HG03280 (cell line): ENCODE results near the gene CXCL11.
"Not testable (repeated sequence)": the region's sequence is repeated elsewhere in the genome, so short reads cannot be mapped to it uniquely, and the experiment has no call there.

Experiments used
- ATAC-seq: cut with Tn5 transposase; IDR thresholded peaks from one replicate; pipeline ENCODE4 v1.9.1; 2021; ENCODE audit warnings: mild to moderate bottlenecking, moderate library complexity; ENCODE audit not compliant: unreplicated experiment

CXCL11 gene

DNA sequence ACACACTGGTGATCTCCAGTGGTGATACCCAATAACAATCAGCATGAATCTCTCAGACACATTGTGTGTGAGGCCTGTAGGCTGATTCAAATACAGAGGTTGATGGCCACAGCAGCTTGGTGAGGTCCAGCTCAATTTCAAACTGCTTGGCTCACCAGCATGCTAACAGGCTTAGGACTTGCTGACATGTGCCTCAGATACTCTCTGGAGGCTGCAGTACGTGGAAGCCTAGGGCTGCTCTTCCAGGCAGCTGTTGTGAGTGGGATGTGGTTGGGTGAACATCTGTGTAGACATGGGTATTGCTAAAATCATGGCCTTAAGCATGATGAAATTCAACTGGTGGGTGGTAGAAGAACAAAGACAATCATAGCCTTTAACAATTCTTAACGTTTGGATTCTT is 32.8 kb downstream of the CXCL11 start:
- no peak for ATAC-seq

DNA sequence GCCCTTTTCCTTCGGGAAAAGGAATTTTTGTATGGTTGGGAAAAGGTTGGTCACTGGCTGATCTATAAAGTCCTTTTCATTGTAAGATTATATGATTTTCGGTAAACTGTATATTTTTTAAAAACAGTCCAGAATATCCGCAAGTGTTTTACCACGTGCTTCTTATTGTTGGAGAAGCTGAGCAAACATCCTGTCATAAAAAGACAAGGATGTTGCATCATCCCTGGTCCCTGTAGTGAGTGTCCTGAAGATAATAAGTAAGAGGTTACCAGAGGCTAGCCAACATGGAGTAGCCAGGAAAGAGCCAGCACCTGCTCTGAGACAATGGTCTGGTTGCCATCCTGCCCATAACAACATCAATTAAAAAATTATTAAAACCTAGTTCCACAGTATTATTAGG is 33.7 kb downstream of the CXCL11 start:
- no peak for ATAC-seq

DNA sequence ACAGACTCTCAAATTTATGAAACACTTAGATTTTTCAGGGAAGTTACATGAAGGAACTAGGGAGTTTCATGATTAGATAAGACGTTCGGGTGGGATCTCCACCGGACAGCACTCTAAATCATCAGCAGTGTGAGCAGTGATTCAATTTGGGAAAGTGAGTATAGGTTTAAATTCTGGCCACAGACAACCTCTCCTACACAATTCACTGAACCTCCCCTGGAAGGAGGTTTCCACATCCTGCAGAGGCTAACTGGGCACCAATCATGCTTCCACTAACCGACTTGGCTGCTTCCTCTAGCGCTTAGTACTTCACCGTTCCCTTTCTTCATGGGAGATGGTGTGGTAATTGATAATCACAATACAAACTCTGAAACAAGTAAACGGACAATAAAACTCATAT is 34.2 kb downstream of the CXCL11 start:
- ATAC-seq, result no peak

DNA sequence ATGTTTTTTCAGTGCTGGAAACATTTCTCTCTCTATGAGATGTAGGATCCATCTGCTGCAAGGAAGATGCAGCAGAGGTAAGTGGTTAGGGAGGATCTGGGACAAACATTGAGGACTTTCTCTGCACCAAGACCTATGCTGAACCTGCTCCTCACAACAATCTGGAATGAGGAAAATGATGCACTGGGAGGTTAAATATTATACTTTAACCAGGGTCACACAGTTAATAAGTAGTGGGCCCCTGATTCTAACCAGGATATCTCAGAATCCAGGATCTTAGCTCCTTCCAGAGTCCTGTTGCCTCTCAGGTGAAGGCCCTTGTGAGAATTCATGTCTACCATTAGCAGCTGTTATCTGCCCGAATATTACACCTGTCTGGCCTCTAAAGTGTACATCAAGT is 35.6 kb downstream of the CXCL11 start:
- ATAC-seq, result no peak

DNA sequence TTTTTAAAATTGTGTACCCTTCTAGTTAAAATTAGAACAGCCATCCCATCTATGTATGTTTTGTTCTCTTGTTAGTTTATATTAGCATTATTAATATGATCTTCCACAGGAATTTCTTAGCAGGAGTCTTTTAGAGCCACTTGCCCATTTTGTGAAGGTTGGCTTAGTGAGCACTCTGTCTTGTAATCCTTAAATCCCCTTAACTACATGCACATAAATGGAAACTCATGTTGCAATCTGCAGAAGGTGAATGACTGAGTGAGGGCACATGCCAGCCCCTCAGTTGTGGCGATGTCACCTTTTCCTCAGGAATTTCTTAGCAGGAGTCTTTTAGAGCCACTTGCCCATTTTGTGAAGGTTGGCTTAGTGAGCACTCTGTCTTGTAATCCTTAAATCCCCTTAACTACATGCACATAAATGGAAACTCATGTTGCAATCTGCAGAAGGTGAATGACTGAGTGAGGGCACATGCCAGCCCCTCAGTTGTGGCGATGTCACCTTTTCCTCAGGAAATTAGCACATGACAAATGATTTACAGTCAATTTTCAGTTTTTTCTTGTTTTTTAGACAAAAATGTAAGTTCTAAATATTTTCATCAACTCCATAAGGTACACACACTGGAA is 37.2 kb downstream of the CXCL11 start:
- not testable (repeated sequence) for ATAC-seq

DNA sequence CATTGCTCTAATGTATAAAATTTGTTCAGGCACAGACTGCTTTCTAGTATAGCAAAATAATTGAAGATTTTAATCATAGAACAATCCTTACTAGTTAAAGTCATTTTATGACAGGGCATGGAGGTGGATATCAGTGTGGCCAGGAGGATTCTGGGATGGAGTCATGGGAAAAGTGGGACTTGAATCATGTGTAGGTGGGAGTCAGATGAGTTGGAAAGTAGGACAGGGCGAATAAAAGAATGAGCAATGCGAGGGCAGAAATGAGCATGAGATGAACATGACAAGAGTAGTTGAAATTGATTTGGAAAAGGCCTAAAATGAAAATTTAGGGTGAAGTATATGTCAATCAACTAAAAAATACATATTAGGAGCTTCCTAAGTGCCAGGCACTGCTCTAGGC is 37.9 kb downstream of the CXCL11 start:
- no peak for ATAC-seq

DNA sequence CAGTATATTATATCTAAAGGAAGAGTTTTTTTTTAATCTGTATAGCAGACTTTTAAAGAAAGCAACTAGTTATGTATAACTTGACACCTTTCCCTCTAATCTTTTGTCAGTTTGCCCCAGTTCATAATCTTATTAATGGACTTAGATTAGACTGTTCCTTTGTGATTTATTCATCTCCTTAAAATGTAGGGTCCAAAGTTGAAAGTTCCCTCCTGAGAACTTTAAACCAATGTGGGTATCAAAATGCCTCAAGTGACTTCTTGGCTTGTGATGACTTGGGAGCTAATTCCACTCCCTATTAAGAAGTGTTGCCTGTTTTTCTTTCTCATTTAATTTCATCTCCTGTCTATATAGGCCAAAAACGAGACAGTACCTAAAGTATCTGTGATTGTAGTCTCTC is 38.8 kb downstream of the CXCL11 start:
- ATAC-seq, result no peak

DNA sequence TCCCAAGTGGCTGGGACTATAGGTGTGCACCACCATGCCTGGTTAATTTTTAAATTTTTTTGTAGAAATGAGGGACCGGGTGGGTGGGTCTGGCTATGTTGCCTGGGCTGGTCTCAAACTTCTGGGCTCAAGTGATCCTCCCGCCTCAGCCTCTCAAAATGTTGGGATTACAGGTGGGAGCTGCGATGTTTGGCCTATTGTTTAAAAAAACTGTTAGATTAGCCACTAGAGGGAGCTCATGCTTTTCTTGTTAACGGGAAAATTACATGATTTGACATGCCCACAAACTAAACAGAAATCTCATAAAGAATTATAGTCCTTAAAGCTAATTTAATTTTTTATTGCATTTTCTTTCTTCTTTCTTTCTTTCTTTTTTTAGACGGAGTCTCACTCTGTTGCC is 40.1 kb downstream of the CXCL11 start:
- no peak for ATAC-seq

DNA sequence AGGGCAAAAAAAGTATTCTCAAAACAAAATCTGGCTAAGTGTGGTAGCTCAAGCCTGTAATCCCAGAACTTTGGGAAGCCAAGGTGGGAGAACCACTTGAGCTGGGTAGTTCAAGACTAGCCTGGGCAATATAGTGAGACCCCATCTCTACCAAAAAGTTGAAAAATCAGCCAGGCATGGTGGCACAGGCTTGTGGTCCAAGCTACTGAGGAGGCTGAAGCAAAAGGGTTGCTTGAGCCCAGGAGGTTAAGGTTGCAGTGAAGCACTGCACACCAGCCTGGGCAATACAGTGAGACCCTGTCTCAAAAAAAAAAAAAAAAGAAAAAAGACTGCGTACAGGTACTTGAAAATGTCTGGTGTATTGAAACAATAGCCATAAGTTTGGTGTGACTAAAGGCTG is 43.4 kb downstream of the CXCL11 start:
- ATAC-seq, result no peak

DNA sequence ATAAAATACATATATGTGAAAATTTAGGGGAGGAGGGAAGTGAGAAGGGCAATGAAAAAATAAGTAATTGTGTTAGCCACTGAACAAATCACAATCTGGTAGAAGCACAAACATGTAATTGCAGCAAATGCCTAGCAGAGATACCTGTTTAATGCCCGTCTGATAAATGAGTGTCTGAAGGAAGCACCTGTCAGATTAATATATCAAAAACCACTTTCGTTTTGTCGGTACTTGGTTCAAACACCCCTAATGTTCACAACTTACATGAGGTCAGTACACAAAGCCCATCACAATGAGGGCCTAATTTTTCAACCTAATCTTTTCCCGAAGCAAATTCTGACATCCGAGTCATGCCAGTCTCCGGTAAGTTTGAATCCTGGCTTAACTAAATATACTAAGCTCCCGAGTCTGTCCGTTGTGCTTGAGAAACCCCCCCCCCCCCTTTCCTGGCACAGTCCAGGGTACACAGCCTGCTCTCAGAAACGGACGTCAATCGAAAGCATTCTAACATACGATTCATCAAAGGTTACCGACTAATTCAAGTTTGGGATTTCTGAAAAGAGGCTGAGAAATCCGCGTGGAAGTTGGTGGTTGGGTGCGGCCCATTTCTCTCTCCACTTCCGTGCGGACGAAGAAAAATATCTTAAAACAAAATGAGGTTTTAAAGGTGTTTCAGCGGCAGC is 45.9 kb downstream of the CXCL11 start:
- ATAC-seq, result no peak

DNA sequence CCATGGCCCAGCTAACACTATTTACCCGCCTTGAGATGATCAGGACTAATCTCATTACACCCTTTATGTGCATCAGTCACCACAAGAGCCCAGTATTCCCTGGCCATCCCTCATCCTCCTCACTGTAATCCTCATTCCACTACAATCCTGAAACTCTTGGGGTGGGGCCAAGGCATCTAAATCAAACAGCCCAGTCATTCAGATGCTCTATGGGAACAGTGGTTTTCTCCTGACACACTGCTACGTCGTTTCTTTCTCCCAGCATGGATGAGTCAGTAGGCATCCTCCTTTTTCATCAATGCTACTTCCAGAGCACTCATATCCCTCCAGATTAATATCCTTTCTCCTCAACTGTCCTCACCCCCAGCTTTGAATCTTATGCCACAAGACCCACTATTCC is 50.8 kb downstream of the CXCL11 start:
- no peak for ATAC-seq
